ENCODE results near the gene PHLPP1. TPM values are rescaled to one million over a fixed set of nuclear protein-coding genes. Genes with fewer than 3 reads are reported as not detected.

The PHLPP1 gene
- total and polyA plus RNA-seq, 2 of the 4 experiments (the other 2 are of a cell fraction): 3.3 to 3.6 TPM

DNA sequence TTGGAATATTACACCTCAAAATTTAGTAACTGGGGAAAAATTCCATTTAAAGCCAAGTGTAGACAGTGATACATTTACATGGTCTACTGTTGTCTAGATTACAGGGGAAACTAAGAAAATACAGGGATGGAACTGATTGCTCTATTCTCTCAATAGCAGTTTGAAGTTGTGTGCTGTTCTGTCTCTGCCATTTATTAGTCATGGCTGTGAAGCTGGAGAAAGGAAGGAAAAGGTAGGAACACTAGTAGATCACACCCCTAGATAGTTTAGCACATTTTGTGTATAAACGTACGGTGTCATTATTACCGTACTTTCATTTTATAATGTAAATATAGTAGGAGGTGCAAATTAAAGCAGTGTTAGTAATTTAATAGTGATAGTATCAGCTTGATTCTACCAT lies 170.5 kb downstream of the PHLPP1 start:
- dilution Hi-C loops (cut with HindIII; ENCODE audit: low sequenced_read_pairs, unreplicated experiment): no loop called here

More for the DNA sequence above, 170.5 kb downstream of the PHLPP1 start:
- DNase-seq (no peak), ATAC-seq (ENCODE audit: low read depth) (no peak)
- BruUV-seq (replicated peaks): no TSS peak
- Histone ChIP-seq H3K4me3 (ENCODE audit: insufficient read depth, low read depth, low read length) (no peak overlapping the region), H3K23ac (ENCODE audit: low read depth, low read length) (no peak overlapping the region), H3K27ac (ENCODE audit: insufficient read depth, low read length) (no peak overlapping the region), H3K36me3 (ENCODE audit: control insufficient read depth, insufficient read depth, low read length) (no peaks in the 10 kb centered on the region), H3K14ac (replicated peaks; ENCODE audit: low read depth, low read length) (0 out of 2 replicates have a peak overlapping the region, but pooled peaks have one; percentile 35), H3K4me1 (ENCODE audit: control insufficient read depth, insufficient read depth, low read length) (peaks cover 6% of the 10 kb centered on the region), H3K4me2 (ENCODE audit: low read depth, low read length) (no peak overlapping the region), H2AK9ac (replicated peaks; ENCODE audit: low read depth, low read length, poor library complexity) (no peak overlapping the region), H3K27me3 (ENCODE audit: control insufficient read depth, insufficient read depth, low read length) (no peaks in the 10 kb centered on the region), H3K4ac (ENCODE audit: low read depth, low read length) (no peak overlapping the region), H2AFZ (replicated peaks; ENCODE audit: low read length, poor library complexity) (no peak overlapping the region), H2AK5ac (ENCODE audit: low read depth, low read length) (no peak overlapping the region), H3K9ac (ENCODE audit: low read depth, low read length) (no peak overlapping the region), H3K9me3 (ENCODE audit: control insufficient read depth, insufficient read depth, low read length) (no peaks in the 10 kb centered on the region; the same call in 1 of the 2 replicates), H4K91ac (ENCODE audit: insufficient read depth, low read depth, low read length) (no peak overlapping the region), H2BK20ac (ENCODE audit: low read depth, low read length) (no peak overlapping the region), H3K56ac (ENCODE audit: extremely low read depth, insufficient read depth, low read length) (no peak overlapping the region), H3K9me1 (ENCODE audit: insufficient read depth, low read length) (peaks cover 7% of the 10 kb centered on the region; the same call in 1 of the 2 replicates), H3K79me1 (ENCODE audit: low read depth in 1 of 2, low read length in 2 of 2) (peaks cover 0 to 4% of the 10 kb centered on the region in 2 experiments; a peak in 2 of 4 replicates), H4K8ac (ENCODE audit: low read depth in 2 of 2, low read length in 2 of 2) (no peak overlapping the region), H2BK5ac (ENCODE audit: low read depth, low read length, poor library complexity, severe bottlenecking) (no peak overlapping the region), H2BK120ac (ENCODE audit: low read depth, low read length) (no peak overlapping the region), H3K18ac (ENCODE audit: low read depth, low read length) (no peak overlapping the region), H4K20me1 (ENCODE audit: insufficient read depth, low read length) (no peaks in the 10 kb centered on the region; the same call in 1 of the 2 replicates), H4K5ac (ENCODE audit: low read depth, low read length) (no peak overlapping the region), H2BK15ac (ENCODE audit: low read depth, low read length) (no peak overlapping the region)
- in situ Hi-C loops (cut with MboI; ENCODE audit: low sequenced_read_pairs): no loop called here
- ChIA-PET CTCF (no interaction called here), POLR2A (ENCODE audit: unreplicated experiment) (no interaction called here)
- no CpG with 5 or more reads among the region's 3 CpGs for WGBS, 2 experiments (ENCODE audit: extremely low coverage in 2 of 2, insufficient read length in 1 of 2)
- intact Hi-C loops (cut with micrococcal nuclease): no loop called here
- TF ChIP-seq MXI1 (IDR thresholded peaks at IDR 0.05; ENCODE audit: borderline replicate concordance, low read depth, low read length): no peak
- no peak for TF ChIP-seq MAFK (IDR thresholded peaks at IDR 0.05; ENCODE audit: low read depth, low read length)
- TF ChIP-seq NFE2L2 (IDR thresholded peaks at IDR 0.05; ENCODE audit: low read depth, low read length): no peak
- no peak for TF ChIP-seq RCOR1 (IDR thresholded peaks at IDR 0.05; ENCODE audit: insufficient replicate concordance, low read length)
- no peak for TF ChIP-seq BHLHE40 (IDR thresholded peaks at IDR 0.05; ENCODE audit: low read depth, low read length)
- no peak for TF ChIP-seq CTCF (conservative IDR thresholded peaks at IDR 0.05; ENCODE audit: low read depth, low read length)
- TF ChIP-seq, protein P1, sequence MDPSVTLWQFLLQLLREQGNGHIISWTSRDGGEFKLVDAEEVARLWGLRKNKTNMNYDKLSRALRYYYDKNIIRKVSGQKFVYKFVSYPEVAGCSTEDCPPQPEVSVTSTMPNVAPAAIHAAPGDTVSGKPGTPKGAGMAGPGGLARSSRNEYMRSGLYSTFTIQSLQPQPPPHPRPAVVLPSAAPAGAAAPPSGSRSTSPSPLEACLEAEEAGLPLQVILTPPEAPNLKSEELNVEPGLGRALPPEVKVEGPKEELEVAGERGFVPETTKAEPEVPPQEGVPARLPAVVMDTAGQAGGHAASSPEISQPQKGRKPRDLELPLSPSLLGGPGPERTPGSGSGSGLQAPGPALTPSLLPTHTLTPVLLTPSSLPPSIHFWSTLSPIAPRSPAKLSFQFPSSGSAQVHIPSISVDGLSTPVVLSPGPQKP (IDR thresholded peaks at IDR 0.05; ENCODE audit: borderline replicate concordance, low read depth, low read length): no peak
- no peak for TF ChIP-seq CEBPB (IDR thresholded peaks at IDR 0.05; ENCODE audit: low read depth, low read length)
- no peak for TF ChIP-seq RFX5 (IDR thresholded peaks at IDR 0.05; ENCODE audit: low read depth, low read length)
- TF ChIP-seq RAD21 (IDR thresholded peaks at IDR 0.05; ENCODE audit: low read length): no peak
- no peak for TF ChIP-seq CHD1 (IDR thresholded peaks at IDR 0.05; ENCODE audit: low read depth, low read length)
- TF ChIP-seq USF2 (IDR thresholded peaks at IDR 0.05; ENCODE audit: low read depth, low read length): no peak
- TF ChIP-seq MAZ (IDR thresholded peaks at IDR 0.05; ENCODE audit: borderline replicate concordance, low read depth, low read length): no peak

All from IMR-90 (cell line).